Measurements from ENCODE around the gene SFI1.

DNA sequence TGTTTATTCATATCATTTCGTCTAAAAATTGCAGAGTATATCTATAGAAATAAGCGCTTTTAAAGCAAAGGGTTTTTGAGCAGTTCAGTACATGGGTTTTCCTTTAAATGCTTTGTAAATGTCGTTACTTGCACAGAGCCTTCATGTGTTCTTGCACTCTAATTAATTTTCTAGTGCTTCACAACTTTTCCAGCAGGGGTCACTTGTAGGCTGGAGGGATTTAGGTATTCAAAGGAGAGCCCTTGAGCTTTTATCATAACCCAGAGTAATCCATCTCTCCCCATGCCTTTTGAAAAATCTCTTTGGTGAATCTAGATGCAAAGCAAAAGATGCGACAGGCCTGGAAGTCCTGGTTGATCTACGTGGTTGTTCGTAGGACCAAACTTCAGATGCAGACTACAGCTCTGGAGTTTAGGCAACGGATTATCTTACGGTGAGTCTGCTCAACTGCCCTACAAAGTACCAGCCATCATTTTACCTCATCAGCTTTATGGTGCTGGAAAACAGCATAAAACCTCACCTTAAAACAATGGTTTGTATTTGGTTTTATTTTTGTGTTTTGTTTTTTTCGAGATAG is 60.4 kb downstream of the SFI1 start:
- TF ChIP-seq, protein P1, sequence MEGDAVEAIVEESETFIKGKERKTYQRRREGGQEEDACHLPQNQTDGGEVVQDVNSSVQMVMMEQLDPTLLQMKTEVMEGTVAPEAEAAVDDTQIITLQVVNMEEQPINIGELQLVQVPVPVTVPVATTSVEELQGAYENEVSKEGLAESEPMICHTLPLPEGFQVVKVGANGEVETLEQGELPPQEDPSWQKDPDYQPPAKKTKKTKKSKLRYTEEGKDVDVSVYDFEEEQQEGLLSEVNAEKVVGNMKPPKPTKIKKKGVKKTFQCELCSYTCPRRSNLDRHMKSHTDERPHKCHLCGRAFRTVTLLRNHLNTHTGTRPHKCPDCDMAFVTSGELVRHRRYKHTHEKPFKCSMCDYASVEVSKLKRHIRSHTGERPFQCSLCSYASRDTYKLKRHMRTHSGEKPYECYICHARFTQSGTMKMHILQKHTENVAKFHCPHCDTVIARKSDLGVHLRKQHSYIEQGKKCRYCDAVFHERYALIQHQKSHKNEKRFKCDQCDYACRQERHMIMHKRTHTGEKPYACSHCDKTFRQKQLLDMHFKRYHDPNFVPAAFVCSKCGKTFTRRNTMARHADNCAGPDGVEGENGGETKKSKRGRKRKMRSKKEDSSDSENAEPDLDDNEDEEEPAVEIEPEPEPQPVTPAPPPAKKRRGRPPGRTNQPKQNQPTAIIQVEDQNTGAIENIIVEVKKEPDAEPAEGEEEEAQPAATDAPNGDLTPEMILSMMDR (IDR thresholded peaks at IDR 0.05), result peak; percentile 31 to 59 (median 38)
- no peak for TF ChIP-seq POLR2A (IDR thresholded peaks at IDR 0.05)

All from esophagus squamous epithelium (tissue), 4 donors.